BLaER1 (cell line): ENCODE data around the gene RHEBL1.

ENCODE experiments used
- H3K27ac ChIP-seq: shearing (Covaris generic); formaldehyde crosslinking; 2 replicates; pipeline ENCODE4 v1.8.1; 2022
- H3K27me3 ChIP-seq: shearing (Covaris generic); formaldehyde crosslinking; 2 replicates; pipeline ENCODE4 v1.8.1; 2022
- H3K36me3 ChIP-seq: shearing (Covaris generic); formaldehyde crosslinking; 2 replicates; pipeline ENCODE4 v1.8.1; 2022
- H3K4me1 ChIP-seq: shearing (Covaris generic); formaldehyde crosslinking; 2 replicates; pipeline ENCODE4 v1.8.1; 2022
- H3K4me2 ChIP-seq: shearing (Covaris generic); formaldehyde crosslinking; 2 replicates; pipeline ENCODE4 v1.8.1; 2022
- H3K4me3 ChIP-seq: shearing (Covaris generic); formaldehyde crosslinking; 2 replicates; pipeline ENCODE4 v1.8.1; 2022
- H3K9ac ChIP-seq: shearing (Covaris generic); formaldehyde crosslinking; 2 replicates; pipeline ENCODE4 v1.8.1; 2022
- H3K9me3 ChIP-seq: shearing (Covaris generic); formaldehyde crosslinking; 2 replicates; pipeline ENCODE4 v1.8.1; 2022
- H4K20me1 ChIP-seq: shearing (Covaris generic); formaldehyde crosslinking; 2 replicates; pipeline ENCODE4 v1.8.1; 2022
- Cebpa-rat ChIP-seq: shearing (Covaris generic); IDR thresholded peaks from 2 replicates; pipeline ENCODE4 v1.8.1; 2022

RHEBL1 gene

GRCh38 chr12:49022558-49023178 lies 47.1 kb downstream of the RHEBL1 start:
- no peak overlapping the region for H3K4me3 ChIP-seq
- 0 out of 2 replicates have a peak overlapping the region, but pooled peaks have one; percentile 5 for H3K9ac ChIP-seq
- no peaks in the 10 kb centered on the region for H3K9me3 ChIP-seq
- no peak overlapping the region for H3K27ac ChIP-seq
- no peak overlapping the region for H3K4me2 ChIP-seq
- H3K4me1 ChIP-seq = peaks cover 21% of the 10 kb centered on the region
- H3K36me3 ChIP-seq = peaks cover 66% of the 10 kb centered on the region
- TF ChIP-seq Cebpa-rat = no peak
- H3K27me3 ChIP-seq = no peaks in the 10 kb centered on the region
- peaks cover 41% of the 10 kb centered on the region for H4K20me1 ChIP-seq

DNA sequence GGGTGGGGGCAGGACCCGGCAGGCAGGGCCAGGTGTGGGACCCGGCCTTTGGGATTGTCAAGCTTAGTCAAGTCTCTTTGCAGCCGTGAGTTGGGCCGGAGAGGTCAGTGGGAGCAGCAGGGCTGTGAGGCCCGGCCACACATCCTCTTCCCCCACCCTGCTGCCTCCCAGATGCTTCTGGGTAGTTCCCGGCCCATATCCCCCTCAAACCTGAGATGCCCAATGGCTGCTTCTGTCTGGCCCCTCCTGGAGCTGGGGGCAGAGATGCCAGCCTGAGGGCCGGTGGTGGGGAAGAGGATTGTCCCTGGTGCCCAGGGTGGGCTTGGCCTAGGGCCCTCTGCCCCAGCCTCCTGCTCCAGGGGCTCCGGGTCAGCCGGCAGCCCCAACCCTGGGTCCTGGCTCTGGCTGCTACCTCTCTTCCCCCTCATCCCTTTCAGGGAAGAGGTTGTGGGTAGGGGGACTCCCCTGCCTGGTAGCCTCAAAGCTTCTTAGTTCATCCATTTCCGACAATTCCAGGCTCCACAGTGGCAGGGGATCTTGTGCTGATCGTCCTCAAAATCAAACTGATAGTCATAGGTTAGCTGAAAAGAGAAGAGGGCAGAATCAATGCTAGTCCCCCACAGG lies 48.4 kb downstream of the RHEBL1 start:
- peaks cover 27% of the 10 kb centered on the region for H3K4me1 ChIP-seq
- no peak overlapping the region for H3K4me3 ChIP-seq
- peaks cover 54% of the 10 kb centered on the region for H3K36me3 ChIP-seq
- no peak for TF ChIP-seq Cebpa-rat
- no peaks in the 10 kb centered on the region for H3K9me3 ChIP-seq
- no peak overlapping the region for H3K4me2 ChIP-seq
- peaks cover 34% of the 10 kb centered on the region for H4K20me1 ChIP-seq
- H3K27ac ChIP-seq = no peak overlapping the region
- H3K27me3 ChIP-seq = no peaks in the 10 kb centered on the region
- H3K9ac ChIP-seq = no peak overlapping the region

- Histone ChIP-seq H3K27me3 (no peaks in the 10 kb centered on the region), H3K4me1 (peaks cover 27% of the 10 kb centered on the region), H3K36me3 (peaks cover 44% of the 10 kb centered on the region), H4K20me1 (peaks cover 24% of the 10 kb centered on the region), H3K9me3 (no peaks in the 10 kb centered on the region), H3K4me3 (no peak overlapping the region), H3K4me2 (peak overlapping the region; percentile 93), H3K9ac (no peak overlapping the region), H3K27ac (peak overlapping the region; percentile 51; the same call in 1 of the 2 replicates)
- no peak for TF ChIP-seq Cebpa-rat
These were observed 49.3 kb downstream of the RHEBL1 start for GRCh38 chr12:49020441-49020840.

- Histone ChIP-seq H3K36me3 (peaks cover 36% of the 10 kb centered on the region), H3K27ac (peak overlapping the region; percentile 94), H3K27me3 (no peaks in the 10 kb centered on the region), H3K4me2 (peak overlapping the region; percentile 93), H3K9ac (peak overlapping the region; percentile 93), H3K4me1 (peaks cover 27% of the 10 kb centered on the region), H4K20me1 (peaks cover 17% of the 10 kb centered on the region), H3K9me3 (no peaks in the 10 kb centered on the region), H3K4me3 (peak overlapping the region; percentile 78)
- no peak for TF ChIP-seq Cebpa-rat
These were observed 50.1 kb downstream of the RHEBL1 start for GRCh38 chr12:49019443-49020324.

DNA sequence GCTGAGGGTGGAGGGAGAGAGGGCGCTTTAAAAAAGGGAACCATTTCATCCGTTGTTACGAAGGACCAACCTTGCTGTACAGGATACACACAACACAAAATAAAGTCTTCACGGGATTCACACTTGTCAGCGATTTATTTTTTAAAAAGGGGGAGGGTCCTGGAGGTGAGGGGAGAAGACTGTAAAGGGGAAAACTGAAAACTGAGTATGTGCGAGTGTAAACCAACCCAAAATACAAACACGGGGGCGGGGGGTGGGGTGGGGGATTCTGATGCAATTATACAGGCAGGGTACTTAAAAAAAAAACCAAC lies 50.7 kb downstream of the RHEBL1 start:
- TF ChIP-seq Cebpa-rat = no peak
- Histone ChIP-seq H3K27me3 (no peaks in the 10 kb centered on the region), H3K36me3 (peaks cover 30% of the 10 kb centered on the region)

GRCh38 chr12:49018261-49019119 lies 51.3 kb downstream of the RHEBL1 start, which contains the start of gene PRKAG1:
TSS of gene PRKAG1 (minus strand) at chr12:49018776. CDS start at chr12:49018740, 36 bp downstream.
- peaks cover 5% of the 10 kb centered on the region for H4K20me1 ChIP-seq
- H3K4me2 ChIP-seq = peak within 1 kb of the TSS; percentile 93
- H3K27me3 ChIP-seq = no peaks in the 10 kb centered on the region
- peak within 1 kb of the TSS; percentile 93 for H3K9ac ChIP-seq
- TF ChIP-seq Cebpa-rat = no peak
- H3K4me3 ChIP-seq = peak within 1 kb of the TSS; percentile 78
- no peaks in the 10 kb centered on the region for H3K9me3 ChIP-seq
- peaks cover 27% of the 10 kb centered on the region for H3K4me1 ChIP-seq
- peaks cover 24% of the 10 kb centered on the region for H3K36me3 ChIP-seq
- H3K27ac ChIP-seq = peak within 1 kb of the TSS; percentile 94

More for the DNA sequence above, 50.7 kb downstream of the RHEBL1 start:
- Histone ChIP-seq H3K27ac (peak overlapping the region; percentile 94), H4K20me1 (peaks cover 11% of the 10 kb centered on the region), H3K4me3 (peak overlapping the region; percentile 78), H3K4me1 (peaks cover 27% of the 10 kb centered on the region), H3K9me3 (no peaks in the 10 kb centered on the region), H3K4me2 (peak overlapping the region; percentile 93), H3K9ac (peak overlapping the region; percentile 93)

DNA sequence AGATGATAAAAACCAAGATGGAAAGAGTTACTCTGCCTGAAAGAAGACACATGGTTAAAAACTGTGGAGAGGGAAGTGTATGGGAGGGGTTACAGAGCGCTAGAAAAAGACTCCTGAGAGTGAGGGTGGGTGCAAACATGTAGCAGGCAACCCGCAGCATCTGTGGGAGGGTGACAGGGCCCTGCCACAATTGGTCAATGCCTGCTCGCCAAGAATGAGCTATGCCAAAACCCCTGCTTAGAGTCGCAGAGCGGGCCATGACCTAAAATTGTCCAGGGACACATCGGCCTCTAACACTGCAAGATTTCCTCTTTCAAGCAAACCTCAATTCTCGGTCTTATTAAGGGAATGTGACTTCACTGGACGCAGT lies 51.9 kb downstream of the RHEBL1 start:
- no peaks in the 10 kb centered on the region for H3K9me3 ChIP-seq
- peak overlapping the region; percentile 93 for H3K4me2 ChIP-seq
- TF ChIP-seq Cebpa-rat = no peak
- H4K20me1 ChIP-seq = no peaks in the 10 kb centered on the region
- peaks cover 27% of the 10 kb centered on the region for H3K4me1 ChIP-seq
- H3K36me3 ChIP-seq = peaks cover 23% of the 10 kb centered on the region
- peak overlapping the region; percentile 93 for H3K9ac ChIP-seq
- no peaks in the 10 kb centered on the region for H3K27me3 ChIP-seq
- peak overlapping the region; percentile 94 for H3K27ac ChIP-seq
- H3K4me3 ChIP-seq = peak overlapping the region; percentile 78

- Histone ChIP-seq H3K4me2 (no peak overlapping the region), H3K9ac (no peak overlapping the region), H3K9me3 (no peaks in the 10 kb centered on the region), H4K20me1 (no peaks in the 10 kb centered on the region), H3K4me3 (no peak overlapping the region), H3K27ac (no peak overlapping the region), H3K36me3 (peaks cover 32% of the 10 kb centered on the region), H3K4me1 (peaks cover 19% of the 10 kb centered on the region), H3K27me3 (no peaks in the 10 kb centered on the region)
- TF ChIP-seq Cebpa-rat = no peak
These were observed 54.6 kb downstream of the RHEBL1 start for GRCh38 chr12:49015196-49015595.
